Measurements from ENCODE around the gene NCAM1.

The NCAM1 gene

DNA sequence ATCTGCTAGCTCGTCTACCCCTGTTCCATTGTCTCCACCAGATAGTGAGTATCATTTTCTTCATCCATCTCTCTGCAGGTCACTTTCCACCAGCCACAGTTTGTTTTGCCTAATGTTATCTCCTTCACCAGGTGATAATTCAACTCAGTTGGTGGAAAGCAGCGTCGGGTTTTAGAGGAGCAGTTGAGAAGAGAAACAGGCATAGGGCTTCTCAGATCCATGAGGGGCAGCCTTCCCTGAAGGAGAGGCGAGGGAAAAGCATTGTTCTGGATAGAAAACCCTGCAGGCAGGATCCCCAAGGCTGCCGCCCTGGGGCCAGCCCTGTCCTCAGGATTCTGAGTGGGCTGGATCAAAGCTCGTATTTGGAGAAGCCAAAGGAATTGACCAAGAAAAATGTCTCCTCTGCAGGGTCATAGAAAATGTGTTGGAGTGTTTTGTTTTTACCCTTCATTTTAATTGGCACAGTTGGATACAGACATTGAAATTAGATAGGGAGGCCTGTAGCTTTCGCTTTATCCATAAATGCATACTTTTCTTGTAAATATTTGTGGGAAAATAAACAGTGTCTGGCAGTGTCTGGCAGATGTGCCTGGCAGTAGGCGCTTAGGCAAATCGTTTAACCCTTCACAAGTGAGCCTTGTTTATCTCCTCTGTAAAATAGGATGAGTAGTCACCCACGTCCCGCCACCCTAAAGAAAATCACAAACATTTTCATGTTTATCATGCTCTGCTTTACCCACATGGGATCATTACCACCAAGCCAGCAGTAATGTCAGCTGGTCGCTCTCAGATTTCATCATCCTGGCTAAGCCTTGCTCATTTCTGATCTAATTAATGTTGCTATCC lies 279.8 kb downstream of the NCAM1 start:
- TF ChIP-seq, protein P1, sequence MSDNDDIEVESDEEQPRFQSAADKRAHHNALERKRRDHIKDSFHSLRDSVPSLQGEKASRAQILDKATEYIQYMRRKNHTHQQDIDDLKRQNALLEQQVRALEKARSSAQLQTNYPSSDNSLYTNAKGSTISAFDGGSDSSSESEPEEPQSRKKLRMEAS (IDR thresholded peaks at IDR 0.05), result no peak
- TF ChIP-seq CEBPB (IDR thresholded peaks at IDR 0.05) (no peak), TCF12 (IDR thresholded peaks at IDR 0.05; ENCODE audit: low read depth) (no peak), ZBTB7A (IDR thresholded peaks at IDR 0.05; ENCODE audit: low read depth) (no peak)

DNA sequence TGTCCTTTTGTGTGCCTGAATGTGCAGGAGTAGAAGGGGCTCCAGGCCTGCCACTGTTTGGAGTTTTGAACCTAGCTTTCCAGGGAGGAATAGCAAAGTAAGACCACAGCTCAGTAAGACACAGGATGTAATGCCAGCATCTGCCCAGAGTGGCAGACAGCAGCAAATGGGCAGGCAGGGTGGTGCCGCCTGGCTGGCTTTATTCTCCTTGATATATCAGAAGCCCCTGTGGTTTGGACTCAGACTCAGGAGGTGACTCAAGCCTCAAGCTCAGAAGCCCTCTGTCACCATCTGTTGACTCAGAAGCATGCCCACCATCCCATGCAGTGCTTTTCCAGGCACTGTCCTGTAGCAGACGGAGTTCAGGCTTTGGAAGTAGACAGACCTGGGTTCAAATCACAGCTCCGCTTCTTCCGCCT lies 280.4 kb downstream of the NCAM1 start:
- TF ChIP-seq FOXM1 (IDR thresholded peaks at IDR 0.05; ENCODE audit: borderline replicate concordance, low read depth), result no peak
- no peak for TF ChIP-seq CREB1 (IDR thresholded peaks at IDR 0.05; ENCODE audit: low read depth)
- TF ChIP-seq, protein P2, sequence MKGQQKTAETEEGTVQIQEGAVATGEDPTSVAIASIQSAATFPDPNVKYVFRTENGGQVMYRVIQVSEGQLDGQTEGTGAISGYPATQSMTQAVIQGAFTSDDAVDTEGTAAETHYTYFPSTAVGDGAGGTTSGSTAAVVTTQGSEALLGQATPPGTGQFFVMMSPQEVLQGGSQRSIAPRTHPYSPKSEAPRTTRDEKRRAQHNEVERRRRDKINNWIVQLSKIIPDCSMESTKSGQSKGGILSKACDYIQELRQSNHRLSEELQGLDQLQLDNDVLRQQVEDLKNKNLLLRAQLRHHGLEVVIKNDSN (IDR thresholded peaks at IDR 0.05), result no peak
- TF ChIP-seq CEBPB (IDR thresholded peaks at IDR 0.05), result no peak
- TF ChIP-seq RAD21 (IDR thresholded peaks at IDR 0.05; ENCODE audit: low read depth), result no peak
- no peak for TF ChIP-seq EP300 (IDR thresholded peaks at IDR 0.05; ENCODE audit: borderline replicate concordance)

DNA sequence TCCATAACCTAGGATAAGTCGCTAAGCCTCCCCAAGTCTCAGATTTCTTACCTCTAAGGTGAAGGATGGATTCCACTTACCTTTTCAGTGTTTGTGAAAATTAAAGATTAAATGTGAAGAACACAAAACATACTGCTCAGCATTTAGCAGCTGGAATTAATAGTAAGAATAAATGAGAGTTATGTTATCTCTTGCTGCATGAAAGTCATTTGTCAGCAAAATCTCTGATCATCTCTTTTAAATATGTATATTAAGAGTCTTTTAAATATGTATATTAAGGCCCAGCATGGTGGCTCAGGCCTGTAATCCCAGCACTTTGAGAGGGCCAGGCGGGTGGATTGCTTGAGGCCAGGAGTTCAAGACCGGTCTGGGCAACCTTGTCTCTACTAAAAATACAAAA lies 280.8 kb downstream of the NCAM1 start:
- TF ChIP-seq, protein P1 (IDR thresholded peaks at IDR 0.05), result no peak
- TF ChIP-seq TEAD4 (IDR thresholded peaks at IDR 0.05), result no peak
- no peak for TF ChIP-seq YY1 (IDR thresholded peaks at IDR 0.05; ENCODE audit: low read depth)
- TF ChIP-seq, protein P2 (IDR thresholded peaks at IDR 0.05), result no peak
- TF ChIP-seq RAD21 (IDR thresholded peaks at IDR 0.05; ENCODE audit: low read depth), result no peak
- TF ChIP-seq FOXM1 (IDR thresholded peaks at IDR 0.05; ENCODE audit: borderline replicate concordance, low read depth), result no peak
- no peak for TF ChIP-seq TCF12 (IDR thresholded peaks at IDR 0.05; ENCODE audit: low read depth)
- no peak for TF ChIP-seq TAF1 (IDR thresholded peaks at IDR 0.05; ENCODE audit: low read depth)
- no peak for TF ChIP-seq ZBTB7A (IDR thresholded peaks at IDR 0.05; ENCODE audit: low read depth)
- no peak for TF ChIP-seq CREB1 (IDR thresholded peaks at IDR 0.05; ENCODE audit: low read depth)
- no peak for TF ChIP-seq CEBPB (IDR thresholded peaks at IDR 0.05)
- TF ChIP-seq EP300 (IDR thresholded peaks at IDR 0.05; ENCODE audit: borderline replicate concordance), result no peak
- TF ChIP-seq NFIC (IDR thresholded peaks at IDR 0.05), result no peak
- TF ChIP-seq, protein P3, sequence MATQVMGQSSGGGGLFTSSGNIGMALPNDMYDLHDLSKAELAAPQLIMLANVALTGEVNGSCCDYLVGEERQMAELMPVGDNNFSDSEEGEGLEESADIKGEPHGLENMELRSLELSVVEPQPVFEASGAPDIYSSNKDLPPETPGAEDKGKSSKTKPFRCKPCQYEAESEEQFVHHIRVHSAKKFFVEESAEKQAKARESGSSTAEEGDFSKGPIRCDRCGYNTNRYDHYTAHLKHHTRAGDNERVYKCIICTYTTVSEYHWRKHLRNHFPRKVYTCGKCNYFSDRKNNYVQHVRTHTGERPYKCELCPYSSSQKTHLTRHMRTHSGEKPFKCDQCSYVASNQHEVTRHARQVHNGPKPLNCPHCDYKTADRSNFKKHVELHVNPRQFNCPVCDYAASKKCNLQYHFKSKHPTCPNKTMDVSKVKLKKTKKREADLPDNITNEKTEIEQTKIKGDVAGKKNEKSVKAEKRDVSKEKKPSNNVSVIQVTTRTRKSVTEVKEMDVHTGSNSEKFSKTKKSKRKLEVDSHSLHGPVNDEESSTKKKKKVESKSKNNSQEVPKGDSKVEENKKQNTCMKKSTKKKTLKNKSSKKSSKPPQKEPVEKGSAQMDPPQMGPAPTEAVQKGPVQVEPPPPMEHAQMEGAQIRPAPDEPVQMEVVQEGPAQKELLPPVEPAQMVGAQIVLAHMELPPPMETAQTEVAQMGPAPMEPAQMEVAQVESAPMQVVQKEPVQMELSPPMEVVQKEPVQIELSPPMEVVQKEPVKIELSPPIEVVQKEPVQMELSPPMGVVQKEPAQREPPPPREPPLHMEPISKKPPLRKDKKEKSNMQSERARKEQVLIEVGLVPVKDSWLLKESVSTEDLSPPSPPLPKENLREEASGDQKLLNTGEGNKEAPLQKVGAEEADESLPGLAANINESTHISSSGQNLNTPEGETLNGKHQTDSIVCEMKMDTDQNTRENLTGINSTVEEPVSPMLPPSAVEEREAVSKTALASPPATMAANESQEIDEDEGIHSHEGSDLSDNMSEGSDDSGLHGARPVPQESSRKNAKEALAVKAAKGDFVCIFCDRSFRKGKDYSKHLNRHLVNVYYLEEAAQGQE (IDR thresholded peaks at IDR 0.05; ENCODE audit: low read depth), result no peak
- TF ChIP-seq EGR1 (IDR thresholded peaks at IDR 0.05), result no peak

DNA sequence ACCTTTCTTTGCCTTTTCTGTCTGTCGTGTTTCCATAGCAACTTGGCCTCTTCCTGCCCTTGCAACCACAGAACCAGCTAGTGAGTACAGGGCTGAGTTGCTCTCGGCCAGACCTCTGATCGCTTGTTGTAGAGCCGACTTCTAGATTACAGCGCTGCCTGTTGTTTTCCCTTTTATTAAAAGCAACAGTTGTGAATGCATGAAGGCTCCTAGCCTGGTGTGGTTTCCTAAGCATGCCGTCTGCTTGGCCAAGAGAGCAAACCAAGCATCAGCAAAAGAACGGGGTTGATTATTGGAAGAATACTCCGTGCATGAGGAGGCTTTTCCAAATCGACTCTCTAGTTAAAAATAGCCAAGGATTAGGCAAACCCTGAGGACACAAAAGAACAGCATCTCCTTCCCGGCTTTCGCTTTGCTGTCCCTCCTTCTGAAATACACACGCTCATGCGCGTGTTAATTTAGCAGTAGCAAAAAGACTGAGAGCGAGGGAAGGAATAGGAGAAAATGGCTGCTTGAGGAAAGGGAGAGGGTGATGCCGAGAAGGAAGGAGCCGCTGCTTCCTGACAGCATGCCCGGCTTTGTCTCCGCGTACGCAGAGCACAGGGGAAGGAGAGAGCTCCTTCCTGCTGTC lies 281.7 kb downstream of the NCAM1 start:
- TF ChIP-seq EP300 (IDR thresholded peaks at IDR 0.05; ENCODE audit: borderline replicate concordance) (no peak), EGR1 (IDR thresholded peaks at IDR 0.05) (no peak), NFIC (IDR thresholded peaks at IDR 0.05) (no peak), TCF12 (IDR thresholded peaks at IDR 0.05; ENCODE audit: low read depth) (no peak), FOXM1 (IDR thresholded peaks at IDR 0.05; ENCODE audit: borderline replicate concordance, low read depth) (no peak), ZBTB7A (IDR thresholded peaks at IDR 0.05; ENCODE audit: low read depth) (no peak), TAF1 (IDR thresholded peaks at IDR 0.05; ENCODE audit: low read depth) (no peak), YY1 (IDR thresholded peaks at IDR 0.05; ENCODE audit: low read depth) (no peak), RAD21 (IDR thresholded peaks at IDR 0.05; ENCODE audit: low read depth) (no peak), TEAD4 (IDR thresholded peaks at IDR 0.05) (no peak), CREB1 (IDR thresholded peaks at IDR 0.05; ENCODE audit: low read depth) (no peak), CEBPB (IDR thresholded peaks at IDR 0.05) (no peak)
- TF ChIP-seq, protein P2 (IDR thresholded peaks at IDR 0.05), result no peak
- TF ChIP-seq, protein P1 (IDR thresholded peaks at IDR 0.05), result no peak
- TF ChIP-seq, protein P3 (IDR thresholded peaks at IDR 0.05; ENCODE audit: low read depth), result no peak

DNA sequence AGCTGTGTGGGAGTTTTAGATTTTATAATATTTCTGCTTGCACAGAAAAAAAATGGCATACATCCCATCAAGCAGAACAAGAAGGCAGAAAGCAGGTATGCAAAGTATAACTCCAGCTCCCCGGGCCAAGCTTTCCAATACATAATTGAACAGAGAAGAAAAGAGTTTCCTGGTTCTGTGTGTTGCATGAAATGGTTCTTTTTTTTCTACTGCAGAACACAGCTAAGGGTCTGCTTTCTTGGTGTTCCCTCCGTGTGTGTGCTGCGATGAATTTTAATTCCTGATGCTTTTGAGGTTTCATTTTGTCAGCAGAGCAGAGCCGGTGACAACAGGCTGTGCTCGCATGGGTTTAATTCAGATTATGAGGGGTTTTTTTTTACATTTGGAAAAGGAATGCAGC lies 282.5 kb downstream of the NCAM1 start:
- TF ChIP-seq TAF1 (IDR thresholded peaks at IDR 0.05; ENCODE audit: low read depth), result no peak
- TF ChIP-seq TCF12 (IDR thresholded peaks at IDR 0.05; ENCODE audit: low read depth), result no peak
- no peak for TF ChIP-seq CEBPB (IDR thresholded peaks at IDR 0.05)
- TF ChIP-seq EGR1 (IDR thresholded peaks at IDR 0.05), result no peak
- TF ChIP-seq NFIC (IDR thresholded peaks at IDR 0.05), result no peak
- TF ChIP-seq, protein P1 (IDR thresholded peaks at IDR 0.05), result no peak
- no peak for TF ChIP-seq YY1 (IDR thresholded peaks at IDR 0.05; ENCODE audit: low read depth)
- TF ChIP-seq TEAD4 (IDR thresholded peaks at IDR 0.05), result no peak

Data from Ishikawa (cell line).